Mesendoderm (in vitro differentiated cells): ENCODE results near the gene RNF11.
"Not testable (repeated sequence)": the region's sequence is repeated elsewhere in the genome, so short reads cannot be mapped to it uniquely, and the experiment has no call there.

Experiments
- DNase-seq: peaks from one replicate; pipeline ENCODE4 v3.0.0; 2013
- H2AK5ac ChIP-seq: 2 replicates; pipeline ENCODE4 v1.6.1; 2013; ENCODE audit warnings: low read length, inconsistent platforms
- H2BK120ac ChIP-seq: 2 replicates; pipeline ENCODE4 v1.6.1; 2013; ENCODE audit warnings: low read depth, mild to moderate bottlenecking, low read length, moderate library complexity, mixed read lengths
- H2BK15ac ChIP-seq: replicated peaks from 2 replicates; pipeline ENCODE4 v1.6.1; 2013; ENCODE audit warnings: low read depth, mild to moderate bottlenecking, moderate library complexity
- H2BK5ac ChIP-seq: 2 replicates; pipeline ENCODE4 v1.6.1; 2013; ENCODE audit warnings: low read length, inconsistent platforms
- H3K18ac ChIP-seq: 2 replicates; pipeline ENCODE4 v1.6.1; 2013; ENCODE audit warnings: mild to moderate bottlenecking, low read length, mixed read lengths
- H3K23ac ChIP-seq: one replicate; pipeline ENCODE4 v1.6.1; 2013; ENCODE audit warnings: low read length
- H3K27ac ChIP-seq: 2 replicates; pipeline ENCODE4 v1.5.1; 2013; ENCODE audit warnings: low read depth, mild to moderate bottlenecking, inconsistent platforms, low read length, moderate library complexity
- H3K27me3 ChIP-seq: 2 replicates; pipeline ENCODE4 v1.6.1; 2013; ENCODE audit warnings: low read length, control low read depth, mild to moderate bottlenecking, inconsistent platforms; ENCODE audit not compliant: insufficient read depth, poor library complexity
- H3K36me3 ChIP-seq: 2 replicates; pipeline ENCODE4 v1.6.1; 2013; ENCODE audit warnings: low read length, inconsistent platforms; ENCODE audit not compliant: control insufficient read depth, insufficient read depth
- H3K4ac ChIP-seq: one replicate; pipeline ENCODE4 v1.6.1; 2013; ENCODE audit warnings: low read depth, mild to moderate bottlenecking, low read length, moderate library complexity
- H3K4me1 ChIP-seq: 2 replicates; pipeline ENCODE4 v1.6.1; 2013; ENCODE audit warnings: low read depth, low read length, inconsistent platforms; ENCODE audit not compliant: control insufficient read depth
- H3K4me2 ChIP-seq: 2 replicates; pipeline ENCODE4 v1.6.1; 2013; ENCODE audit warnings: low read length
- H3K4me3 ChIP-seq: 2 replicates; pipeline ENCODE4 v1.5.1; 2013; ENCODE audit warnings: mild to moderate bottlenecking, low read length
- H3K56ac ChIP-seq: one replicate; pipeline ENCODE4 v1.6.1; 2013; ENCODE audit warnings: low read length
- H3K79me1 ChIP-seq: 2 replicates; pipeline ENCODE4 v1.6.1; 2013; ENCODE audit warnings: low read length, inconsistent platforms
- H3K79me2 ChIP-seq: 2 replicates; pipeline ENCODE4 v1.6.1; 2013; ENCODE audit warnings: mild to moderate bottlenecking, low read length; ENCODE audit not compliant: control insufficient read depth, insufficient read depth
- H3K9ac ChIP-seq: 2 replicates; pipeline ENCODE4 v1.6.1; 2013; ENCODE audit warnings: low read length, inconsistent platforms
- H4K5ac ChIP-seq: one replicate; pipeline ENCODE4 v1.6.1; 2013; ENCODE audit warnings: low read length
- H4K8ac ChIP-seq: one replicate; pipeline ENCODE4 v1.6.1; 2013; ENCODE audit warnings: low read depth, mild to moderate bottlenecking, control low read depth, low read length, moderate library complexity
- WGBS: extraction: QIAGEN DNeasy Blood & Tissue Kit; methylation state at CpG from one replicate; pipeline ENCODE4 v1.1.7; 2013; ENCODE audit warnings: low lambda C conversion rate, missing lambda C conversion rate; ENCODE audit not compliant: insufficient coverage; ENCODE audit errors: extremely low coverage; 5-methylcytosine and 5-hydroxymethylcytosine counted together

The RNF11 gene

DNA sequence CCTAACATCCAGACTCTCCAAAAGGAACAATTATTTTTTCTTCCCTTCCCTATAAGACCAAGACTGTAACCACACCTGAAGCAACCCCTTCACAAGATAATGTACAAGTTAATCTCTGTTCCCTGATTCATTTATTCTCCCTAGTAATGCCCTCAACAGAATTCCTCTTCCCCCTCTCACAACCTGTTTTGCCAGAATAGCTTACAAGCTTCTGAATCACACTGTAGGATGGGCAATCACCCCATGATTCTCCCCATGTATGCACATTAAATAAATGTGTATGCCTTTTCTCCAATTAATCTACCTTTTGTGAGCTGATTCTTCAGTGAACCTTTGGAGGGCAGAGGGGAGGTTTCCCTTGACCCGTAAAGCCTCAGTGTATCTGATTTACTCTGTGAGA lies 20.9 kb upstream of the RNF11 start:
- no peak overlapping the region for H3K23ac ChIP-seq
- no peak overlapping the region for H3K18ac ChIP-seq
- no peak overlapping the region for H3K27ac ChIP-seq
- no peaks in the 10 kb centered on the region for H3K36me3 ChIP-seq
- no peak overlapping the region for H2BK15ac ChIP-seq
- no peak overlapping the region for H3K56ac ChIP-seq
- no peak overlapping the region for H2BK5ac ChIP-seq
- H3K79me2 ChIP-seq = no peaks in the 10 kb centered on the region
- H2BK120ac ChIP-seq = no peak overlapping the region
- H3K4me3 ChIP-seq = no peak overlapping the region
- no CpG with 5 or more reads among the region's 1 CpG for whole genome bisulfite sequencing
- H2AK5ac ChIP-seq = no peak overlapping the region
- H4K8ac ChIP-seq = no peak overlapping the region
- H4K5ac ChIP-seq = no peak overlapping the region
- no peak overlapping the region for H3K4me2 ChIP-seq
- no peaks in the 10 kb centered on the region for H3K4me1 ChIP-seq
- no peak overlapping the region for H3K4ac ChIP-seq
- no peaks in the 10 kb centered on the region for H3K27me3 ChIP-seq
- DNase-seq = no peak
- H3K79me1 ChIP-seq = no peaks in the 10 kb centered on the region
- H3K9ac ChIP-seq = no peak overlapping the region

GRCh38 chr1:51216631-51217030 lies 19.4 kb upstream of the RNF11 start:
- no peaks in the 10 kb centered on the region for H3K36me3 ChIP-seq
- no peaks in the 10 kb centered on the region for H3K4me1 ChIP-seq
- no peak overlapping the region for H3K9ac ChIP-seq
- H3K56ac ChIP-seq = no peak overlapping the region
- H3K79me1 ChIP-seq = no peaks in the 10 kb centered on the region
- H3K4me2 ChIP-seq = no peak overlapping the region
- H3K4ac ChIP-seq = no peak overlapping the region
- no peak overlapping the region for H2BK5ac ChIP-seq
- no peak overlapping the region for H4K8ac ChIP-seq
- no peak overlapping the region for H3K4me3 ChIP-seq
- no peak overlapping the region for H2BK120ac ChIP-seq
- no peak overlapping the region for H3K27ac ChIP-seq
- no CpG with 5 or more reads among the region's 4 CpGs for WGBS
- H3K79me2 ChIP-seq = no peaks in the 10 kb centered on the region
- H3K18ac ChIP-seq = no peak overlapping the region
- H3K23ac ChIP-seq = no peak overlapping the region
- no peak for DNase-seq
- H3K27me3 ChIP-seq = no peaks in the 10 kb centered on the region
- H4K5ac ChIP-seq = no peak overlapping the region
- H2BK15ac ChIP-seq = no peak overlapping the region
- no peak overlapping the region for H2AK5ac ChIP-seq

- no peak for DNase-seq
- Histone ChIP-seq H3K4me3 (no peak overlapping the region), H2BK5ac (no peak overlapping the region), H4K5ac (no peak overlapping the region), H3K9ac (no peak overlapping the region), H3K4ac (no peak overlapping the region), H3K27ac (no peak overlapping the region), H2BK15ac (no peak overlapping the region), H3K56ac (no peak overlapping the region), H4K8ac (no peak overlapping the region), H3K79me2 (no peaks in the 10 kb centered on the region), H2AK5ac (no peak overlapping the region), H3K27me3 (no peaks in the 10 kb centered on the region), H3K23ac (no peak overlapping the region), H3K36me3 (no peaks in the 10 kb centered on the region), H3K4me2 (no peak overlapping the region), H3K79me1 (no peaks in the 10 kb centered on the region), H3K18ac (no peak overlapping the region), H3K4me1 (no peaks in the 10 kb centered on the region), H2BK120ac (no peak overlapping the region)
- WGBS = no CpG with 5 or more reads among the region's 2 CpGs
Observed at GRCh38 chr1:51217101-51217500, 19.0 kb upstream of the RNF11 start.

DNA sequence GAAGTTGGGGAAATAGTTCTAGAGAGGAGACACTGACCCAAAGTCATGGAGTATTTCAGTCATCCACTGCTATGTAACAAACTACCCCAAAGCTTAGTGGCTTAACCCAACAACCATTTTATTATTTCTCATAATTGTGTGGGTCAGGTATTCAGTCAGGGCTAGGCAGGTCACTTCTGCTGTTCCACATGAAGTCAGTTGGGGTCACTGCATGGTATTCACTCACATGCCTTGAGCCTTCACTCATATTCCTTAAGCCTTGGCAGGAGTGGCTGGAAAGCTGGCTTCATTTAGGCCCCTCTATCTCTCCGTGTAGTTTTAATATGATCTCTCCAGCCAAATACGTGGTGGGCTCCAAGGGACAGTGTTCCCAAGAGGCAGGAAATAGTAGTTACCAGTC lies 17.5 kb upstream of the RNF11 start:
- H3K4me1 ChIP-seq = no peaks in the 10 kb centered on the region
- H4K5ac ChIP-seq = no peak overlapping the region
- H3K36me3 ChIP-seq = no peaks in the 10 kb centered on the region
- H3K18ac ChIP-seq = no peak overlapping the region
- no peak overlapping the region for H3K23ac ChIP-seq
- no peaks in the 10 kb centered on the region for H3K79me1 ChIP-seq
- DNase-seq = peak; percentile 26
- H3K4me3 ChIP-seq = no peak overlapping the region
- no peak overlapping the region for H3K9ac ChIP-seq
- H2BK120ac ChIP-seq = no peak overlapping the region
- H3K56ac ChIP-seq = no peak overlapping the region
- H2AK5ac ChIP-seq = no peak overlapping the region
- H3K27ac ChIP-seq = no peak overlapping the region
- H3K27me3 ChIP-seq = no peaks in the 10 kb centered on the region
- no peaks in the 10 kb centered on the region for H3K79me2 ChIP-seq
- H3K4me2 ChIP-seq = no peak overlapping the region
- H2BK5ac ChIP-seq = no peak overlapping the region
- H4K8ac ChIP-seq = no peak overlapping the region
- no peak overlapping the region for H3K4ac ChIP-seq
- WGBS = no CpG with 5 or more reads among the region's 2 CpGs
- no peak overlapping the region for H2BK15ac ChIP-seq

- Histone ChIP-seq H3K4me3 (no peak overlapping the region), H3K36me3 (no peaks in the 10 kb centered on the region), H3K56ac (no peak overlapping the region), H4K5ac (no peak overlapping the region), H2BK15ac (no peak overlapping the region), H2AK5ac (no peak overlapping the region), H2BK120ac (no peak overlapping the region), H2BK5ac (no peak overlapping the region), H3K4me2 (no peak overlapping the region), H3K23ac (no peak overlapping the region), H3K4ac (no peak overlapping the region), H3K79me2 (no peaks in the 10 kb centered on the region), H3K18ac (no peak overlapping the region), H3K9ac (no peak overlapping the region), H3K4me1 (no peaks in the 10 kb centered on the region), H3K27me3 (no peaks in the 10 kb centered on the region), H4K8ac (no peak overlapping the region), H3K79me1 (no peaks in the 10 kb centered on the region), H3K27ac (no peak overlapping the region)
- no CpG with 5 or more reads among the region's 5 CpGs for WGBS
- DNase-seq = no peak
Observed at GRCh38 chr1:51219022-51219421, 17.1 kb upstream of the RNF11 start.

- not testable (repeated sequence) for H4K5ac ChIP-seq, H3K4me1 ChIP-seq, H3K23ac ChIP-seq, H2BK15ac ChIP-seq, H2BK120ac ChIP-seq, H4K8ac ChIP-seq, H3K36me3 ChIP-seq, DNase-seq, H3K9ac ChIP-seq, H3K4me3 ChIP-seq, H3K79me1 ChIP-seq, H2BK5ac ChIP-seq, H3K4ac ChIP-seq, H3K27ac ChIP-seq, H2AK5ac ChIP-seq, H3K56ac ChIP-seq, H3K18ac ChIP-seq, H3K79me2 ChIP-seq, H3K4me2 ChIP-seq, H3K27me3 ChIP-seq
- WGBS = no CpG with 5 or more reads among the region's 3 CpGs
Observed at GRCh38 chr1:51221529-51221928, 14.5 kb upstream of the RNF11 start.
